SJCRH30 (cell line): ENCODE measurements around the gene RNF208. TPM values are rescaled to one million over a fixed set of nuclear protein-coding genes. Genes with fewer than 3 reads are reported as not detected.
"Not testable (repeated sequence)": the region's sequence is repeated elsewhere in the genome, so short reads cannot be mapped to it uniquely, and the experiment has no call there.

ENCODE experiments used
- DNase-seq, 2 experiments: peaks; one replicate each; pipeline ENCODE4 v3.0.0-alpha.2; 2015 to 2020
- H3K27ac ChIP-seq: fragments of 250-450 bp; sonication (Bioruptor Pico); 2 replicates; pipeline ENCODE4 v1.5.1; 2020; ENCODE audit warnings: mild to moderate bottlenecking, moderate library complexity
- H3K27me3 ChIP-seq: fragments of 250-450 bp; sonication (Bioruptor Pico); 2 replicates; pipeline ENCODE4 v1.5.1; 2020; ENCODE audit warnings: mild to moderate bottlenecking, moderate library complexity
- H3K36me3 ChIP-seq: fragments of 250-450 bp; sonication (Bioruptor Pico); 2 replicates; pipeline ENCODE4 v1.5.1; 2020; ENCODE audit warnings: mild to moderate bottlenecking, moderate library complexity
- H3K4me1 ChIP-seq: fragments of 250-450 bp; sonication (Bioruptor Pico); 2 replicates; pipeline ENCODE4 v1.5.1; 2020; ENCODE audit warnings: mild to moderate bottlenecking, moderate library complexity
- H3K4me3 ChIP-seq: fragments of 250-450 bp; sonication (Bioruptor Pico); 2 replicates; pipeline ENCODE4 v1.5.1; 2020; ENCODE audit warnings: mild to moderate bottlenecking, moderate library complexity
- H3K9me3 ChIP-seq: fragments of 250-450 bp; sonication (Bioruptor Pico); replicated peaks from 2 replicates; pipeline ENCODE4 v1.5.1; 2020; ENCODE audit warnings: mild to moderate bottlenecking, moderate library complexity
- total RNA-seq: library from RNA; depleted of rRNA; stranded (reverse); fragments of >200 nt; shearing (Covaris generic); gene quantifications from 2 replicates; pipeline ENCODE4 v1.2.3, GENCODE V29; 2014; rRNA removed

The RNF208 gene, protein sequence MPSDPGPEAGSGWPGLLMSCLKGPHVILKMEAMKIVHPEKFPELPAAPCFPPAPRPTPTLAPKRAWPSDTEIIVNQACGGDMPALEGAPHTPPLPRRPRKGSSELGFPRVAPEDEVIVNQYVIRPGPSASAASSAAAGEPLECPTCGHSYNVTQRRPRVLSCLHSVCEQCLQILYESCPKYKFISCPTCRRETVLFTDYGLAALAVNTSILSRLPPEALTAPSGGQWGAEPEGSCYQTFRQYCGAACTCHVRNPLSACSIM
- 0.23 and 0.43 TPM in 2 replicates for total RNA-seq

DNA sequence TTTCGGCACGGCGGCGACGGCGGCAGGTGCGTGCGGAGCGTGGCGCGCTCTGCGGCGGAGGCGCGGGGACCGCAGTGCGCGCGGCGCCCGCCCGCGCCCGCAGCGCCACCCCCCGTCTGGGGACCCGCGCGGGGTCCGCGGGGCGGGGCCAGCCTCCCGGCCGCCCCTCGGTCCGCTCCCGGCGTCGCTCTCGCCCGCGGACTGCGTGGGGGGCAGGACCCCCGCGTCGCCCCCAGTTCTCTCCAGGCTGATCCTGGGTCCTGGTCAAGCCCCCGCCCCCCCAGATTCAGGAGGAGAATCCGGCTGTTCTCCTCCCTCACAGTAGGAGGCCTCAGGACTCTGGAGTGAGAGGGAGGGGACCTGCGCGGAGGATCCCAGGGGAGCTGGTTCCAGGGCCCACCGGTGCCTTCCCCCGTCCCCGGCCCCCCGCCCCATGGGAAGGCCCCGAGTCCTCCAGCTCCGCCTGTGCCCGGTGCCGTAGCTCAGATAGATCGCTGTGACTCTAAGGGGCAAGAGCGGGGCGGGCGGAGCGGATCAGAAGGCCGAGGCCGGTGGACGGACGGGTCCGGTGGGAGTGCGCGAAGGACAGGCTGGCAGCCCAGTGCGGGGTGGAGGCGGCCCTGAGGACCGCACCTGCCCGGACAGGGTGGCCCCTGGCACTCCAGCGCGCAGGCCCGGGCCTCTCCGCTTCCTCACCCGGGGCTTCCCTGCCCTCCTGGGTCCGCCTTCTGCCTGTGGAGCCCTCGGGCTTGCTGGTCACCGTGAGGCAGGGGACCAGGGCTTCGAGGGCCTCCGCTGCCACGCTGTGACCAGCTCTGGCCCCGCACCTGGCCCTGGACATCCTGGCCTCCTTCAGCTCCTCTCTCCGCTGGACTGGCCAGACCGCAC is at the start of gene RNF208:
TSS of gene RNF208 (minus strand) at position 51 of the 888 bp plus-strand sequence. CDS start 1,028 bp downstream, outside the sequence.
- peaks cover 42% of the 10 kb centered on the region for H3K4me1 ChIP-seq
- H3K4me3 ChIP-seq = peak within 1 kb of the TSS; percentile 72
- no peaks in the 10 kb centered on the region for H3K27me3 ChIP-seq
- no peak within 1 kb of the TSS for H3K27ac ChIP-seq
- no peaks in the 10 kb centered on the region for H3K36me3 ChIP-seq
- H3K9me3 ChIP-seq = no peaks in the 10 kb centered on the region
- DNase-seq = no peak

DNA sequence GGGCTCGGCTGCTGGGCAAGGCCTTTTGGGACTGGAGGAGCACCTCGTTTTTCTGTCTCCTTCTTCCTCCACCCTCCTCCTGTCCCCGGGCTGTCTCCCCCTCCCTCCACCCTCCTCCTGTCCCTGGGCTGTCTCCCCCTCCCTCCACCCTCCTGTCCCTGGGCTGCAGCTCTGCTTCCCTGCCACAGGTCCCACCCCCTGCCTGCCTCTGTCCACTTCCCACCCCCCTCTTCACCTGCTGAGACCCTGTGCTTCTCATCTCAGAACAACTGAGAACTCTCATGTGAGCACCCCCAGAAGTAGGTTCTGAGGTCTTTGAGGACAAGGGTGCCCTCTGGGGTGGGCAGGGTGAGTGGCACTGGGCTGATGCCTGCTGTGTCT is 49.6 kb upstream of the RNF208 start:
- Histone ChIP-seq H3K27ac (no peak overlapping the region), H3K4me1 (peaks cover 10% of the 10 kb centered on the region), H3K9me3 (no peaks in the 10 kb centered on the region), H3K36me3 (peaks cover 22% of the 10 kb centered on the region), H3K4me3 (no peak overlapping the region), H3K27me3 (no peaks in the 10 kb centered on the region)
- no peak for DNase-seq

DNA sequence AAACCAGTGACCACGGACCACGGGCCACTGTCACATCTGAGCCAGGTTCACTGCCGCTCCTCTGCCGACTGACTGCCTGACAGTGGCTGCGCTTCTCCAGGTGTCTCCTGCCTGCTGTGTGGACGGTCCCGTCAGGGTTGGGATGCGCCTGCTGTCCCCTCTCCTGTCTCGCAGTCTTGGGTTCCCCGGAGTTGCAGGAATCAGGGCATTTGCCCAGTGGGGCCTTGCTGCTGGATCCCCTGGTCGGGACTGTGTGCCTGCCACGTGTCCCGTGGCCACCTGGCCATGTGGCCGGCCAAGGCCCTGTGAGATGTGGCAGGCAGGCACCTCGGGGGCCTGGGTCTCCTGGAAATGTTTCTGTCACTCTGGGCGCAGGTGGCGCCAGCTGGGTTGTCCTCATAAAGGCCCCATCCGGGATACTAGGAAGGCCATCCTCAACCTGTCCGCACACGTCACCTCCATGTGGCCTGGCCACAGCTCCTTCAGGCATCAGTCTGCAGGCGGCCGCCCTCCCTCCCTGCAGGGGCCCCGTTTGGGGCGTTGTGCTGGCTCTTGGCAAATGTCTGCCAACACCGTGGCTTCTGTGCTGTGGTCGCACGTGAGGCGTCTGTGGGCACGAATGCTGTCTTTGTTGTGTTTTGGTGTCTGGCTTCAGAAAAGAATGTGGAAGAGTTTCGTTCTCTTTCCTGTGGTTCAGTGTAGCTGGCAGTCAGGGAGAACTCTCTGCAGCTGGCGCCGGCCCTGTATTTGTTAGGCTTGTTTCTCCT is 49.1 kb upstream of the RNF208 start:
- no peak overlapping the region for H3K27ac ChIP-seq
- no peak for DNase-seq
- H3K27me3 ChIP-seq = no peaks in the 10 kb centered on the region
- H3K4me1 ChIP-seq = peaks cover 4% of the 10 kb centered on the region
- no peak overlapping the region for H3K4me3 ChIP-seq
- H3K9me3 ChIP-seq = no peaks in the 10 kb centered on the region
- peaks cover 27% of the 10 kb centered on the region for H3K36me3 ChIP-seq

DNA sequence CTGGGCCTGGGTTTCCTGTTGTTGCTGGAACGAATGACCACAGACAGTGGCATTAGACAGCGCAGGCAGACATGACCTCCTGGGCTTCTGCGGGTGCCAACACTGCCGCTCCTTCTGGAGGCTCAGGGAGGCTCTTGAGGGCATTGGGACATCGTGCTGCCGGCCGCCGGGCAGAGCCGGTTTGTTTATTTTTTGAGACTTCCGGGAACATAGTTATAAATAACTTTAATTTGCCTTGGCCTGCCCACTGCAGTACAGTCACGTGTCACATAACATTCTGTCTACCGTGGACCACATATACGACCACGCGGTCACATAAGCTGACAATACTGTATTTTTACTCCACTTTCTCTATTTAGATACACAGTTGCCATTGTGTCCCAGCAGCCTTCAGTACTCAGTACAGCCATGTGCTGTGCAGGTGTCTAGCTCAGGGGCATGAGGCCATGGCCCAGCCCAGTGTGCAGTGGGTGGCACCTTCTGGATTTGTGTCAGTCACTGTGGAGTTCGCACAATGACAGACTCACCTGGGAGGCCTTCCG is 47.3 kb upstream of the RNF208 start:
- Histone ChIP-seq H3K4me3 (no peak overlapping the region), H3K9me3 (no peaks in the 10 kb centered on the region), H3K36me3 (peaks cover 38% of the 10 kb centered on the region), H3K27ac (no peak overlapping the region), H3K27me3 (no peaks in the 10 kb centered on the region), H3K4me1 (no peaks in the 10 kb centered on the region; the same call in 1 of the 2 replicates)
- DNase-seq = no peak

DNA sequence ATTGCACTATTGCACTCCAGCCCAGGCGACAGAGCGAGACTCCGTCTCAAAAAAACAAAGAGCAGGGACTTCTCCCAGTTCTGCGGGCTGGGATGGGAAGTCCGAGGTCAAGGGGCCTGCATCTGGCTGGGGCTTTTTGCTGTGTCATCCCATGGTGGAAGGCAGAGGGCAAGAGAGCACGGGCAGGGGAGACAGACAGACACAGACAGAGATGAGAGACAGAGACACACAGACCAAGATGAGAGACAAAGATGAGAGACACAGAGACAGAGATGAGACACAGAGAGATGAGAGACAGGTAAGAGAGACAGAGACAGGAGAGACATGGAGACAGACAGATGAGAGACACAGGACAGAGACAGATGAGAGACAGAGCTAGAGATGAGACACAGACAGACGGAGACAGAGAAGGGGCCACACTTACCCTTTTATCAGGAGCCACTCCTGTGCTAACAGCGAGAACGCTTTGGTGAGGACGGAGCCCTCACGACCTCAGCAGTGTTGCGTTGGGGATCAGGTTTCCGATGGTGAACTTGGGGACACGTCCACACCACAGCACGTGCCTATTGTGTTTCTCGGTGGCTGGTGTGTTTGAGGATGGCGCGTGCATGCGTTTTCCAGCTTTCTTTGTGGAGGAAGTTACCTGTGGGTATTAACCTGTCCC is 46.6 kb upstream of the RNF208 start:
- Histone ChIP-seq H3K27ac (no peak overlapping the region), H3K27me3 (no peaks in the 10 kb centered on the region), H3K4me3 (no peak overlapping the region), H3K9me3 (no peaks in the 10 kb centered on the region), H3K36me3 (peaks cover 44% of the 10 kb centered on the region), H3K4me1 (no peaks in the 10 kb centered on the region)
- no peak for DNase-seq

DNA sequence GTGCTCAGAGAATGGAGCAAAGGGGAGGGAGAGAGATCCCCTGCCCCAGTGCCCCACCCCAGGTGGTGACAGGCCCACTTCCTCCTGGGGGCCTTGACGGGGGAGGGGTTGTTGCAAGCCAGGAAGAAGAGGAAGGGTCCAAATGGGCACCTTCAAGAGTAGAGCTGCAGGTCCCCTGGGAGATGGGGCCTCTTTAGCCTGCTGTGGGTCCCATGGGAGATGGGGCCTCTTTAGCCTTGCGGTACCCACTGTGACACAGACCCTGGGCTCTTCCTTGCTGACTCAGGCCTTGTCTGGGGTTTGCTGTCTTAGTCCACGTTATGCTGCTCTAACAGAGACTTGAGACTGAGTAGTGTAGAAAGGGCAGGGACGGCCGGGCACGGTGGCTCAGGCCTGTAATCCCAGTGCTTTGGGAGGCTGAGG is 45.9 kb upstream of the RNF208 start:
- Histone ChIP-seq H3K27me3 (no peaks in the 10 kb centered on the region), H3K27ac (no peak overlapping the region), H3K36me3 (peaks cover 43% of the 10 kb centered on the region), H3K4me1 (no peaks in the 10 kb centered on the region), H3K4me3 (no peak overlapping the region), H3K9me3 (no peaks in the 10 kb centered on the region)
- no peak for DNase-seq

DNA sequence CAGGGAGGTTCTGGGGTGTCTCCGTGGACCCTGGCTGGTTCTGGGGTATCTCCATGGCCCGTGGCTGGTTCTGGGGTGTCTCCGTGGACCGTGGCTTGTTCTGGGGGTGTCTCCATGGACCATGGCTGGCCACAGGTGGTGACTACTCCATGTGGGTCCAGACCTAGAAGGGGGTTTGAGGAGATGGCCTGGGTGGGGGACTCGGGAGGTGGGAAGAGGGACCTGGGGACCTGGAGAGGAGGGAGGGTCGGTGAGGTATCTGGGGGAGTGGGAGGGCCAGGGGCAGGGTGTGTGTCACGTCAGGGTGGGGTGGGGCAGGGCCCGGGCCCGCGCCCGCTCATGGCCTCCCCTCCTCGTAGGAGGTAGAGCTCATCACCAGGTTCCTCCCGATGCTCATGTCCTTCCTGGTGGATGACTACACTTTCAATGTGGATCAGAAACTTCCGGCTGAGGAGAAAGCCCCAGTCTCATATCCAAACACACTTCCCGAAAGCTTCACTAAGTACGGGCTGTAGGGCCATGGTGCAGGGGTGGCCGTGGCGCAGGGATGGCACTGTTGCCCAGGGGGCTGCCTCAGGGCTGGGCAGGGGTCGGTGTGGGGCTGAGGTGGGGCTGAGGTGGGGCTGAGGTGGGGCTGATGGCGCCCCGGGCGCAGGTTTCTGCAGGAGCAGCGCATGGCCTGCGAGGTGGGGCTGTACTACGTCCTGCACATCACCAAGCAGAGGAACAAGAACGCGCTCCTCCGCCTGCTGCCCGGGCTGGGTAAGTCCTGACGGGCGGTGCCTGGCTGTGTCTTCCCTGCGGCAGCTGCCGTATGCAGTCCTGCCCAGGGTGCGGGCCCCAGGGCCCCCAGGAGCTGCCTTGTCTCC is 44.8 kb upstream of the RNF208 start:
- Histone ChIP-seq H3K4me3 (no peak overlapping the region), H3K36me3 (peaks cover 41% of the 10 kb centered on the region)
- no peak for DNase-seq

DNA sequence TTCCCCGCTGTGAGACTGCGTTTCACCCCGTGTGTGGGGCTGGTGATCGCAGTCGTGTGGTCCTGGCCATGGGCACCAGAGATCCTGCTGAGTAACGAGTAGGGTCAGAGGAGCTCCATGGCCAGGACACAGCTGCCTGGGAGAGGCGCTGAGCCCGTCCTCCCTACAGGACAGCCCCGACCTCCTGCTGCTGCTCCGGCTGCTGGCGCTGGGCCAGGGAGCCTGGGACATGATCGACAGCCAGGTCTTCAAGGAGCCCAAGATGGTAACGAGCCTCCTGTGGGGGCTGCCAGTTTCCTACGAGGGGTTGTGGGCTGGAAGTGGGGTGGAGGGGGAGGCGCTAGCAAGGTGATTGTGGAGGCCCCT is 44.1 kb upstream of the RNF208 start:
- DNase-seq = no peak
- H3K27me3 ChIP-seq = no peaks in the 10 kb centered on the region
- peaks cover 41% of the 10 kb centered on the region for H3K36me3 ChIP-seq
- no peaks in the 10 kb centered on the region for H3K4me1 ChIP-seq
- H3K27ac ChIP-seq = no peak overlapping the region
- H3K9me3 ChIP-seq = no peaks in the 10 kb centered on the region
- no peak overlapping the region for H3K4me3 ChIP-seq

More for the DNA sequence above, 44.8 kb upstream of the RNF208 start:
- Histone ChIP-seq H3K9me3 (no peaks in the 10 kb centered on the region), H3K4me1 (no peaks in the 10 kb centered on the region), H3K27ac (no peak overlapping the region), H3K27me3 (no peaks in the 10 kb centered on the region)

DNA sequence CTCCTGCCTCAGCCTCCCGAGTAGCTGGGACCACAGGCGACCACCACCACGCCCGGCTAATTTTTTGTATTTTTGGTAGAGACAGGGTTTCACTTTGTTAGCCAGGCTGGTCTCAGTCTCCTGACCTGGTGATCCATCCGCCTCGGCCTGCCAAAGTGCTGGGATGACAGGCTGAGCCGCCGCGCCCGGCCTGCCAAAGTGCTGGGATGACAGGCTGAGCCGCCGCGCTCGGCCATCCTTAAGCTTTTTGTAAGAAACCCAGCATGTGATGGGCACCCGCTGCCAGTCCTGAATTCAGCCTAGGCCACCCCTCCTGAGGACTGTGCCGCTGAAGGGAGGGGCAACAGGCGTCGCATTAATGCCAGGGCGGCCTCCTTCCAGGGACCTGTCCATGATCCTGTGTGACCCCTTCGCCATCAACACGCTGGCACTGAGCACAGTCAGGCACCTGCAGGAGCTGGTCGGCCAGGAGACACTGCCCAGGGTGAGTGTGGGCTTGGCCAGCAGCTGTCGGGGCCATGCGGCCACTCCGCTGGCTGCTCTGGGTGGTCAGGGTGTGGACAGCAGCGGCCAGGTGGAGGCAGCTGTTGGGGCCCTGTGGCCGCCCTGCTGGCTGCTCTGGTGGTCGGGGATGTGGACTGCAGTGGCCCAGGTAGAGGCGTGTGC is 43.6 kb upstream of the RNF208 start:
- H3K27ac ChIP-seq = no peak overlapping the region
- no peaks in the 10 kb centered on the region for H3K9me3 ChIP-seq
- H3K27me3 ChIP-seq = no peaks in the 10 kb centered on the region
- H3K4me3 ChIP-seq = no peak overlapping the region
- peaks cover 41% of the 10 kb centered on the region for H3K36me3 ChIP-seq
- no peak for DNase-seq
- no peaks in the 10 kb centered on the region for H3K4me1 ChIP-seq

DNA sequence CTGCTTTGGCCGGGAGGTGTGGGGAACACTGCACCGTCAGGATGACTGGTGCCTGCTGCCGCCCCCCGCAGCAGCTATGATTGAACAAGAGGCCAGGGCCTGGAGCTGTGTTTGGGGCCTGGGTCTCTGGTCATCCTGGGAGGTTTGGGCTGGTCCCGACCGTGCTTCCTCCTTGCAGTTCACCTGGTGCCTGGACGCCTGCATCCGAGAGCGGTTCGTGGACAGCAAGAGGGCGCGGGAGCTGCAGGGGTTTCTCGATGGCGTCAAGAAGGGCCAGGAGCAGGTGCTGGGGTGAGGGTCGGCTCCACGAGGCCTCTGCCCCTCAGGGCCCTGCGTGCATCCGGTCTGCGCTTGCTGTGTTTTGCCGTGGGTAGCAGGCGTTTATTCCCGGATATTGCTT is 42.0 kb upstream of the RNF208 start:
- Histone ChIP-seq H3K27ac (no peak overlapping the region), H3K4me1 (no peaks in the 10 kb centered on the region), H3K27me3 (no peaks in the 10 kb centered on the region), H3K9me3 (no peaks in the 10 kb centered on the region), H3K36me3 (peaks cover 39% of the 10 kb centered on the region), H3K4me3 (no peak overlapping the region)
- DNase-seq = no peak

DNA sequence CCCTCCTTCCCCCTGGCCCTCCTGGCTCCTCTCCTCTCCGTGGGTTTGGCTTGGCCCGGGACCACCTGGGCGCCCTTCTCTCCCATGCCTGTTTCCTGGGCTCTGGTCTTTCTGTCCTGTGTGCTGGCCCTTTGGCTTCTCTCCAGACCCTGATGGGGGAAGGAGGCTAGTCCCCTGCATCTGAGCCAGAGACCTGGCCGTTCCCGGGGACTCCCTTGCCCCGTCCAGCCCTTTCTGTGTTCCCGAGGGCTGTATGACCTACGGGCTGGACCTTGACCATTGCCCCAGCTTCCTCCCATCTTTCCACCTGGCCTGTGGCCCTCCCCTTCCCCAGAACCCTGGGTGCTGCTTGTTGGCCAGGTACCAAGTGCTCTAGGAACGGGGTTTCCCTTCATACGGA is 41.5 kb upstream of the RNF208 start:
- no peak for DNase-seq
- Histone ChIP-seq H3K27ac (no peak overlapping the region), H3K9me3 (no peaks in the 10 kb centered on the region), H3K4me3 (no peak overlapping the region), H3K27me3 (no peaks in the 10 kb centered on the region), H3K4me1 (no peaks in the 10 kb centered on the region), H3K36me3 (peaks cover 44% of the 10 kb centered on the region)

DNA sequence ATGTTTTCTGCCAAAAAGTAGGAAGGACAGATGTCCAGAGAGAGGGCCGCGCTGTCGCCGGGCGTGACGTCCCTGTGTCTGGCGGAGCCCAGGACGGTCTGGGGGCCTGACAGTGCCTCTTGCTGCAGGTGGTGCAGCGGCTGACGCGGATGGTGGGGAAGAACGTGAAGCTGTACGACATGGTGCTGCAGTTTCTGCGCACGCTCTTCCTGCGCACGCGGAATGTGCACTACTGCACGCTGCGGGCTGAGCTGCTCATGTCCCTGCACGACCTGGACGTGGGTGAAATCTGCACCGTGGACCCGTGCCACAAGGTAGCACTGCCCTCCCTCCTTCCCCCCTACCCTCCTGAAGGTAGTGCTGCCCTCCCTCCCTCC is 40.9 kb upstream of the RNF208 start:
- Histone ChIP-seq H3K36me3 (peaks cover 42% of the 10 kb centered on the region), H3K4me3 (no peak overlapping the region), H3K27me3 (no peaks in the 10 kb centered on the region), H3K9me3 (no peaks in the 10 kb centered on the region), H3K4me1 (no peaks in the 10 kb centered on the region), H3K27ac (no peak overlapping the region)
- DNase-seq = no peak

DNA sequence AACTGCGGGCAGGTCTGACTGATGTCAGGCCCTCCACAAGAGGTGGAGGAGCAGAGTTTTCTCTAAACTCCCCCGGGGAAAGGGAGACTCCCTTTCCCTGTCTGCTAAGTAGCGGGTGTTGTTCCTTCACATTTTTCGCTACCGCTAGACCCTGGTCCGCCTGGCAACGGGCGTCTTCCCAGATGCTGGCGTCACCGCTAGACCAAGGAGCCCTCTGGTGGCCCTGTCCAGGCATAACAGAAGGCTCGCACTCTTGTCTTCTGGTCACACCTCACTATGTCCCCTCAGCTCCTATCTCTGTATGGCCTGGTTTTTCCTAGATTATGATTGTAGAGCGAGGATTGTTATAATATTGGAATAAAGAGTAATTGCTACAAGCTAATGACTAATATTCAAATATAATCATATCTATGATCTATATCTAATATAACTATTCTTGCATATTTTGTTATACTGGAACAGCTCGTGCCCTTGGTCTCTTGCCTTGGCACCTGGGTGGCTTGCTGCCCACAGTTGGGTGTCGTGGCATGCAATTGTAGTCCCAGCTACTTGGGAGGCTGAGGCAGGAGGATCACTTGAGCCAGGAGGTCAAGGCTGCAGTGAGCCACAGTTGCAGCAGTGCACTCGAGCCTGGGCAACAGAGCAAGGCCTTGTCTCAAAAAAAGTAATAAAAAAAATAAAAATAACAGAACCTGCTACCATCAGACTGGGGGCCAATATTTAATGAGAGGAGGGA is 40.3 kb upstream of the RNF208 start:
- DNase-seq, H3K9me3 ChIP-seq, H3K27ac ChIP-seq, H3K27me3 ChIP-seq, H3K4me3 ChIP-seq, H3K4me1 ChIP-seq: not testable (repeated sequence)
- peaks cover 38% of the 10 kb centered on the region for H3K36me3 ChIP-seq
